Activated CD8-positive, alpha-beta memory T cell treated with anti-CD3 and anti-CD28 coated beads, Interleukin-2, amount 50 U/mL, for 24 hours (primary cell): ENCODE data around the gene SEMA6B.
"Not testable (repeated sequence)": the region's sequence is repeated elsewhere in the genome, so short reads cannot be mapped to it uniquely, and the experiment has no call there.

Source experiments
- DNase-seq: peaks from one replicate; pipeline ENCODE4 v3.0.0-alpha.2; 2020; ENCODE audit errors: extremely low read depth

The SEMA6B gene

DNA sequence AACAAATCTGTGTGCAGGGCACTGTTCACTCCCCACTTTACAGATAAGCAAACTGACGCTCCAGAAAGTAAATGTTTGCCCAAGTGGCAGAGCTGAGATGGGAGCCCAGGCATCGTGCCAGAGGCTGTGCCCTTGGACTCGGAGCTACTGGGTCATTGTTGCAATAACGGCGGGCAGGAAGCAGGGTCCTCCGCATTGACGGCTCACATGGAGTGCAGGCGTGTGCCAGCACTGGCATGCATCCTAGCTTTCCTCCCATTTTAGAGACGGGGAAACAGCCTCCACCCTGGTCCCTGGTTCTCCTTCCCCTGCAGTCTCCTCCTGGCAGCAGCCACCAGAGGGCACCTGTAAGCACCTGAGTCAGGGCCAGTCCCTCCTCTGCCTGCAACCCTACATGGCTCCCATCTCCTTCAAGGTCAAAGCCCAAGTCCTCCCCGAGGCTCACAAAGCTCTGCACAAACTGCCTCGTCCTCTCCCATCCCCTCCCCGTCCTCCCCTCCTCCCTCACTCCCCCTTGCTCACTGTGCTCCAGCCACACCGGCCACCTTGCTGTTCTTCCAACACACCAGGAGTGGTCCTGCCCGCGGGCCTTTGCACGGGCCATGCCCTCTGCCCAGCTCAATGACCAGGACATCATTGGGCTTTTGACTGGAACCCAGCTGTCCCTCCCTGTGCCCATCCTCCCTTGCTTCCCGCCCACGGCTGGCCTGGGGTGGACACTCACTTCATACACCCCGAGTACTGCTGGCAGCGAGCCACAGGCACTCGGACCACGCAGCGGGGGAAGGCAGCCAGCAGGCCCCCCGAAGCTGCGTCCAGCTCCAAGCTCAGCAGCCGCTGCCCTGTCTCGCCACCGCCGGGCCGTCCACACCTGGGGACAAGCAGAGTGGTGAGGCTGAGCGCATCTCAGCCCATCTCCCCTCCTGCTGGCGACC is 11.9 kb downstream of the SEMA6B start:
- no peak for DNase-seq

DNA sequence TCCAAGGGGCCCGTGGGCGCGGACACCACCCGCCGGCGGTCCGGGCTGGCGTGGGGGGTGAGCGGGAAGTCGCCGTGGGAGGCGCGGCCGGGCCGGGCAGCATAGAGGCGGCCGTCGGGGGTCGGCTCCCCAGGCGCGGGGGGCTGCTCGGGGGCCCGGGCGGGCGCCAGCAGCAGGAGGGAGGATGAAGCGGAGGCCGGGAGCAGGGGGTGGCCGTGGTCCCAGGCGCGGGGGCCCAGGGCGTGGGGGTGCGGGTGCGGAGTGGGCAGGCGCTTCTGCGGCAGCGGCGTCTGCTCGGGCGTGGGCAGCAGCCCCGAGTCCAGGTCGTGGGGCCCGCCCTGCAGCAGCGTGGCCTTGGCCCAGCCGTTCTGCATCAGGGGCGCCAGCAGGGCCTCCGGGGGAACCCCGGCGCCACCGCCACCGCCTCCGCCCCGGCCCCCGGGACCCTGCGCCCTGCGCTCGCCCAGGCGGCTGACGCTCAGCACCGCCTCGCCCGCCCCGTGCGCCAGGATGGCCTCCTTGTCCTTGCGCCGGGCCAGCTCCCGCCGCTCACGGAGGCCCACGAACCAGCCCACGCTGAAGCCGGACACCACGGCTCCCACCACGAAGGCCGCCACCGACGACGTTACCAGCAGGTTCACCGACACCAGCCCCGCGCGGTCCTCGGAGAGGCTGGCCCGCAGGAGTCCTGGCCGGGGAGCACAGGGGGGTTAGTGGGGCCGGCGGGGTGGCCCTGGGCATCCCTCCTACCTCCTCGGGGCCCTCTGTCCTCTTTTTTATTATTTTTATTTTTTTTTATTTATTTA is 15.4 kb downstream of the SEMA6B start:
- no peak for DNase-seq

DNA sequence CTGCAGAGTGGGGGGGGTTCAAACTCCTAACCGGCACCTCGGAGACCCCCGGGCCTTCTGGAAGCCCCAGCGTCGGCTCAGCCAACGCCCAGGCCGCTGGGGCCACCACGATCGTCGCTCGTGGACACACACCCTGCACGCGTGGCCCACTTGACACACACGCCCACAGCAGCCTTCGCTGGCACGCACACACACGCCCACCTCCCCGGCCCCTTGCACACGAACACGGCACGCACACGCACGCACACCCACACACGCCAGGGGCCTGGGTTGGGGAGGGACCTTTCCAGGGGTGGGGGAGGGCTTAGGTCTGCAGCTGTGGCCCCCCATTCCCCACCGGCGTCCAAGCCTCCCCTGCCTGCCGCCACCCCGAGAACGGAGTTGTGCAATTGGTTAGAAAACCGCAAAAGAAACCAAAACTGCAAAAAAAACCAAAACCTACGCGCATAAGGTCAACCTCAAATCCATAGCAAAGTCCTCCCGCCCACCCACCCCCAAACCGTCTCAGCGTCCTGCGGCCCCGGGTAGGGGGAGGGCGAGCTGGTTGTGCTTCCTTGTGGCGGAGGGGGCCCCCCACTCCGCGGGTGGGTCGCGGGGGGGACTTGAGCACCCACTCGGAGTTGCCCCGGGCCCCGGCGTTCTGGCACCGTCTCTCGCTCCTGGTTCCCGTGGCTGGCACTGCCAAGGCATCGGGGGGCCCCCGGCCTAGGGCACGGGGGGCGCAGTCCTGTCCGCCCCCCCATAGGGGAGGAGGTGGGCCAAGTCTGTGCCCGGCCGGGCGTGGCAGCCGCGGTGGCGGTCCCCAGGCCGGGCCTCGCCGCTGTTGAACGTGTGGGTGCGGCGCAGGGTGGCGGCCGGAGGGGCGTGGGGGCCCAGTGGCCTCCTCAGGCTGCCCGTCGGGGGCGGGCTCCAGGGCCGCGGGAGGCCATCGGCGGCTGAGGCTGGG is 16.3 kb downstream of the SEMA6B start:
- DNase-seq = no peak

DNA sequence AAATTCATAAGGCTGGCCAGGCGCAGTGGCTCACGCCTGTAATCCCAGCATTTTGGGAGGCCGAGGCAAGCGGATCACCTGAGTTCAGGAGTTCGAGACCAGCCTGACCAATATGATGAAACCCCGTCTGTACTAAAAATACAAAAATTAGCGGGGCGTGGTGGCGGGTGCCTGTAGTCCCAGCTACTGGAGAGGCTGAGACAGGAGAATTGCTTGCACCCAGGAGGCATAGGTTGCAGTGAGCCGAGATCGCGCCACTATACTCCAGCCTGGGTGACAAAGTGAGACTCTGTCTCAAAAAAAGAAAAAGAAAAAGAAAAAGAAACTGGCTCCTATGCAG is 17.7 kb downstream of the SEMA6B start:
- DNase-seq = not testable (repeated sequence)

DNA sequence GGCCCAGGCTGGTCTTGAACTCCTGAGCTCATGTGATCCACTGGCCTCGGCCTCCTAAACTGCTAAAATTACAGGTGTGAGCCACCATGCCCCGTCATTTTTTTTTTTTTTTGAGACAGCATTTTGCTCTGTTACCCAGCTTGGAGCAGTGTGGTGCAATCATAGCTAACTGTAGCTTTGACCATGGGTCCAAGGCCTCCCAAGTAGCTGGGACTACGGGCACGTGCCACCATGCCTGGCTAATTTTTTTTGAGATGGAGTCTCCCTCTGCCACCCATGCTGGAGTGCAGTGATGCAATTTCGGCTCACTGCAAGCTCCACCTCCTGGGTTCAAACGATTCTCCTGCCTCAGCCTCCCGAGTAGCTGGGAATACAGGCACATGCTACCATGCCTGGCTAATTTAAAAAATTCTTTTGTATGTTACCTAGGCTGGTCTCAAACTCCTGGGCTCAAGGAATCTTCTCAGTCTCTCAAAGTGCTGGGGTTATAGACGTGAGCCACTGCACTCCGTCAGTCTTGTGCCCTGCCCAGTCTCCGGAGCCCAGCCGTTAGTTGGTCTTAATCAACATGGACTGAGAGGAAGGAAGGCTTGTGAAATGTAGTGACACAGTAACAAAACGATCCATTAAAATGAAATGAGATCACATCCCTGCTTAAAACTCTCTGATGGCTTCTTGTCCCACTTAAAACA is 18.2 kb downstream of the SEMA6B start:
- no peak for DNase-seq

DNA sequence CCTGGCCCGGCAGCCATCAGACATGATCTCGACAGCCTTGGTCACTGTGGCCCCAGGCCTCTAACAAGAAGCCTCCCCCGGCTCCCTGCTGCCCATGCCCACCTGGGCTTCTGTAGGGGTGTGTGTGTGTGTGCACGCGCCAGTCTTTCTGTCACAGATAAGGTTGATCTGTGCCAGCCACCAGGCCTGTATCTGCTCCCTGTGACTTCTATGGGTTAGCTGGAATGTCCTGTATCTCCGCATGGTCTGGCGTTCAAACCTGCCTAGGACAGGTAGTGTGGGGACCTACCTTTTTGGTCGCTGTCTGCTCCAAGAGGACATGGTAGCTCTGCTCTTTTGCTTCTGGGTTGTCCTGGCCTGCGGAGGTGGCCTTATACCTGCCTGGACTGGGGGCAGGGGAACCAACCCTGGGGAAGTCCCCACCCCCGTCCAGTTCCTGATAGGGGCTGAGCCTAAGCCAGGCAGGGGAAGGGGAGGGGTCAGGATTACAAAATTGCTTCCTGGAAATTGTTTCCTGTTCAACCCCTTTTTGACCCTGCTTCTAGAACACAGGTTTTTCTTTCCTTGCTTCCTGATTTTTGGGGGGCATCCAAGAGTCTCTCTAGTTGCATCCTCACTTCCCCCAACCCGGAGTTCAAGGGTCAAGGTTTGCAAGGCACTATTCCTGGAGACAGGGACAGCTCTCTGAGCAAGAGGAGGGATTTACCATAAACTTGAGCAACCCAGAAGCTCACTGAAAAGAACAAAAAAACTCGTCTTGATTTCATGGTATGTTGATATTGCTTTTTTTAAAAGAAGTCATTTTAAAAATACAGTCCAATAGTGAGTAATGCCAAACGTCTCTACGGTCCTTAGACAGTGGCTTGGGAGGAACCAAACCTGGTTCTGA is 19.5 kb downstream of the SEMA6B start, which contains the start of gene LRG1:
Gene LRG1, minus strand, starts transcription at position 344 of the 889 bp plus-strand sequence. Its CDS starts 23 bp downstream, at position 321.
- no peak for DNase-seq

DNA sequence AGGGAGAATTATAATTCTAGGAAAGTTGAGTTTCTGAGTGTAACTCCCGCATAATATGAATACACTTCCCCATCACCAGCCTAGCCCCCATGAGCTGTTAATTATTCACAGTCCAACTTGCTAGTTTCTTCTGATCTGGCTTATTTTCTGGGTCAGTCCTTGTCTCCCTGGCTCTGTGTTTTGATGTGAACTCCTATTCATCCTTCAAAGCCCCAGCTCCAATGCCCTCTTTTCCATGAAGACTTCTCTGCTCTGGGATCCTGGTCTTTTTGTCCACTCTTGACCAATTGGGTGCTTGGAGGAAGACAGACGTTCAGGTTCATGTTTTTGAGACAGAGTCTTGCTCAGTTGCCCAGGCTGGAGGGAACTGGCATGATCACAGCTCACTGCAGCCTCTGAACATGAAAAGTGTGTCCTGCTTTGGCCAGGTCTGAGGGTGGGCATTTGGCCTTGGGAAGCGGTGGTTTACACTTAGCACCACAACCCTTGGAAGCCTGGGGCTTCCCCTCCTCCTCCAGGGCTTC is 20.3 kb downstream of the SEMA6B start:
- no peak for DNase-seq

DNA sequence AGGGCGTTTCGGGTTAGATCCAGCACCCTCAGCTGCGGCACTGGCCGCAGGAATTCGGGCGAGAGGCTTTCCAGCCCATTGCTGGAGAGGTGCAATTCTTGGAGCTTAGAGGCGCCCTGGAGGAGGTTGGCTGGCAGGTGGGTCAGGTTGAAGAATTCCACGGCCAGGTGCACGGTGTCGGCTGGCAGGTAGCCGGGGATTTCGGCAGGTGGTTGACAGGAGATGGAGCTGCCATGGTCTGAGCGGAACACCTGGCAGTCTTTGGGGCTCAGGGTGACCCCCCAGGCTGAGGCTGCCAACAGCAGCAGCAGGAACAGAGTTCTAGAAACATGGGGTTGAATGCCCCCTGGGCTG is 20.9 kb downstream of the SEMA6B start:
- DNase-seq = no peak

DNA sequence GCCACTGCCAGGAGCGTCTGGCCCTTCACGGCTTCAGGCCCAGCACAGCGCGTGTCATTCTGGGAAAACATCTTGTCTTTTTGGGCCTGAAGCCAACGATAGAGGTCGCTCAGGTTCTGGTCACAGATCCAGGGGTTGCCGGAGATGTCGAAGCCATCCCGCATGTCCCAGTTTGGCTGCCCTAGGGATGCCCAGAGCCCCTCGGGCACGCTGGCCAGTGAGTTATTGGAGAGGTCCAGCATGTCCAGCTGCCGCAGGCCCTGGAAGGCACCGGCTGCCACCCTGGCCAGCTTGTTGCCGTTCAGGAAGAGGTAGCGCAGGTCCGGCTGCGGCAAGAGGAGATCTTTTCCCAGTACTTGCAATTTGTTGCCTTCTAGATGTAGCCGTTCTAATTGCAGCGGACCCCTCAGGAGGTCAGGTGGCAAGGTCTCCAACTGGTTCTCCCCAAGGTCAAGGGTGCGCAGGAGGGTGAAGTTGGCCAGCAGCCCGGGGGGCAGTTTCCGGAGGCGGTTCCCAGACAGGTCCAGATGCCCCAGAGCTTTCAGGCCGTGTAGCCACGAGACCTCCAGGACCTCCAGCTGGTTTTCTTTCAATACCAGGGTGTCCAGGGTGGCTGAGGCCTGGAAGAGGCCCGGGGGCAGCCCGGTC is 21.4 kb downstream of the SEMA6B start:
- DNase-seq = no peak

DNA sequence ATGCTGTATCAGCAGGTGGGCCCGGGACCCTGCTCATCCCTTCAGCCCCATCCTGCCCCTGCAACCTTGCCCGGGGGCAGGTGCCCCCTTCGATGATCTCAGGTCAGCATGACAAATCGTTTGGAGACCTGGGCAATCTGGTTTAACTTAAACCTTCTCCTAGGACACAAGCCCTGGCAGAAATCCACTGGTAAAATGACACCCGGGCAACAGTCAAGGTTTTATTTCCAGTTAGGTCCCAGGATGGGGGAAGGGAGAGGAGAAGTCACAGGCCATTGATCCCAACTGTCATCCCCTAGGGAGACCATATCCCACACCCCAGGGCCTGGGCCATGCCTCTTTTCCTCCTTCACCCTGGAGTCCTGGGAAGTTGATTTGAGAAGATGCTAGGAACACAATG is 22.7 kb downstream of the SEMA6B start:
- no peak for DNase-seq

DNA sequence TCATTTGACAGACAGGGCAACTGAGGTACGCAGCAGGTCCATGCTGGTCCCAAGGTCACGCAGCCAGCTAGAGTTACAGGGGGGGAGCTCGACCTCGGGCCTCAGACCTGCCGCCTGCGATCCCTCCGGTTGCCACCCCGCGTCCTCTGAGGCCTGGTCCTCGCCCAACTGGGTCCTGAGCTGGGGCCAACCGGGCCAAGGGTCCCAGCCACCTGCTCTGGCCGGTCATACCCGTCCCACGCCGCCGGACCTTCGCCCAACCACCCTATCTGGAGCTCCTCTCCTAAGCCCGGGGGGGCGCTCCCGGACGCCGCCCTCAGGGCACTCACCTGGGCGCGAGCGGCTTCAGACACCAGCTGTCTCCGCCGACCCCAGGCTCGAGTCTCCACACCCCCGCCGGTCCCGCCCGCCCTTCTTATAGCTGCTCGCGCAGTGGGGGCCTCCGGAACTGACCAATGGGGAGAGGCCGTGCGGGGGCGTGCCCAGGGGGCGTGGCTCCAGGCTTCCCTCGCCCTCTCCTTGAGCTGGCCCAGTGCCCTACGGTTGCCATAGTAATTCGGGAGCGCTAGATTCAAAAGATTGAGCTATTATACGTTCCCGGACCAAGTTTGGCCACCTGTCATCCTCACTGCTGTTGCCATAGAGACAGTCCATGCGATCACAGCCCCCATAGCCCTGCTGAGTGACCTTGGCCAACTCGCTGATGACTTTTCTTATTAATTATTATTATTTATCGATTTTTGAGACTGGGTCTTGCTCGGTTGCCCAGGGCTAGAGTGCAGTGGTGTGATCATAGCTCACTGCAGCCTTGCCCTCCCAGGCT is 24.4 kb downstream of the SEMA6B start, which contains the start of gene PLIN5:
Gene PLIN5, minus strand, starts transcription at position 389 of the 823 bp plus-strand sequence. CDS start 1,150 bp downstream, outside the sequence.
- peak; percentile 12 for DNase-seq

DNA sequence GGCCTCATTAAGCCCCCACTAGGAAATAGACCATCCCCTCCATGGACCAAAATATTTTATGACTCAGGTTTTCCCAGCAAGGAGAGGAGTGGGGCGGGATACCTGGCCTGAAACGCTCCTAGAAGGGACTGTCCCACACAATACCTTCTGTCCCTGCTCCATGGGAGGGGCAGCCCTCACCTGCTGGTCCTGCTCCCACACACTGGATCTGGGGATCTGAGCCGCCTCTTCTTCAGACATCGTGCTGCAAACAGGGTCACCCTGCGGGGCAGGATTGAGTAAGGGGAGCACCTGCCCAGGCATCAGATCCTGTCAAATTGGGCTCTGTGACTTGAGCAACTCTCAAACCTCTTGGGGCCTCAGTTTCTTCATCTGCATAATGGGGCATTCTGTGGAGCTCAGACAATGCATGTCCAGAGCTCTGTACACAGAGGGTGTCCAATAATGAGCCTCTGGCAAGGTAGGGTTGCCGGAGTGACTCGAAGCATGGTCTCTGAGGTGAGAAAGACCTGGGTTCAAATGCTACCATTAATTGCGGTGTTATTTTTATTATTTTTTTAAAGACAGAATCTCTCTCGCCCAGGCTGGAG is 25.6 kb downstream of the SEMA6B start:
- DNase-seq = no peak

DNA sequence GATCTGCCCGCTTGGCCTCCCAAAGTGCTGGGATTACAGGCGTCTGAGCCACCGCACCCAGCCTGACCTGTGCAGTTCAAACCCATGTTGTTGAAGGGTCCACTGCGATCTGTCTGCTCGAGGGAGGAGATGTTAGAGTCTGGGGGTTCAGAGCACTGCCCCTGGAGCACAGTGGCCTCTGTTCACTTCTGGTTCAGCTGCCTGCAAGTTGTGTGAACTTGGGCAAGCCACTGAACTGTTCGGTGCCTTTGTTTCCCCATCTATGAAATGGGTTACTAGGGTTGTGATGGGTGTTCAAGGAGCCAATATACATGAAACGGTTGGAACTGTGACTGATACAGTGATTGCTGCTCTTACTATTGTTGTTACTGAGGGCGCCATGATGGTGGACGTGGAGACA is 26.1 kb downstream of the SEMA6B start:
- no peak for DNase-seq

DNA sequence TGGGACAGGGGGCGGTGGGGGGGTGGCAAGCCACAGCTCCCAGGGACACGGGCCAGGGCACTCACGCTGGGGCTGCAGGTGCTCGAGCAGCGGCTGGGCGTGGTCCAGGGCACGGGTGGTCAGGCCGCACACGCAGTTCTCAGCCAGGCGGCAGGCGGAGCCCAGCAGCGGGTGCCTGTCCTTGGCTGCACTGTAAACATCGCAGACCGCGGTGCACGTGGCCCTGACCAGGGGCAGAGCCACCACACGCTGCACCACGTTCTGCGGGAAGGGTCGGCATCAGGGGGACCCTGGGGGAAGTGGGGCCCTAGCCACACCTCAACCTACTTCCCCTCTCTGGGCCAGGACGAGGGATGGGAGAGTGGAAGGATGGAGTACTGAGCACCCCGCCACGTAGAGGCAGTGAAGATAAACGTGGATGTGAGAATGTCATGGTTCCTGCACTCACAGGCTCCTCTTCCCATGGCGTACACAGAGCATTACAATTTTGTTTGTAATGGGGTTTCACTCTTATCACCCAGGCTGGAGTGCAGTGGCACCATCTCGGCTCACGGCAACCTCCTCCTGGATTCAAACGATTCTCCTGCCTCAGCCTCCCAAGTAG is 27.8 kb downstream of the SEMA6B start:
- no peak for DNase-seq

DNA sequence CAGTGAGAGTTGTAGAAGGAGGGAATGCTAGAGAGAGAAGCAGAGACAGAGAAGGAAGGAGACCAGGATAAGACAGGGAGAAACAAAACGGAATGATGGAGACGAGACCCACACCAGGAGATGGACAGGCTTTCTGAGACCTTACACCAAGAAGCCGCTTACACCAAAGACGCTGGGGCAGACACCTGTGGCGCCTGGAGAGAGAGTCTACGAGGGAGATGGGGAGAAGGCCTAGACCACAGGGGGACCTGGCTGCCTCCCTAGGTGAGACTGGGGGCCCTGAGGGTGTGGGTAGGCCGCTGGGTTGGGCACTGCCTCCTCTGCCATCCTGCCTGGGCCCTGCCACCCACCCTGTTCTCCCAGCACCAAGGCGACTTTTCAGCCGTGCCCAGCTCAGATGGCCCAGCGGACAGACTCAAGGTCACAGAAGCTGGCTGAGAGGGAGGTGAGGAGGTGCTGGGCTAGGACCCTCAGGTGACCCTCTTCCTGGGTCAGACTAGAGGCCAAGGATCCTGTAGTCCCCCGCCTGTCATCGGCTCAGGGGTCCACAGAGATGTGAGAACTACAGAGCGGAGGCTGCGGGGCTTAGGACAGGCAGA is 29.5 kb downstream of the SEMA6B start:
- DNase-seq = no peak

DNA sequence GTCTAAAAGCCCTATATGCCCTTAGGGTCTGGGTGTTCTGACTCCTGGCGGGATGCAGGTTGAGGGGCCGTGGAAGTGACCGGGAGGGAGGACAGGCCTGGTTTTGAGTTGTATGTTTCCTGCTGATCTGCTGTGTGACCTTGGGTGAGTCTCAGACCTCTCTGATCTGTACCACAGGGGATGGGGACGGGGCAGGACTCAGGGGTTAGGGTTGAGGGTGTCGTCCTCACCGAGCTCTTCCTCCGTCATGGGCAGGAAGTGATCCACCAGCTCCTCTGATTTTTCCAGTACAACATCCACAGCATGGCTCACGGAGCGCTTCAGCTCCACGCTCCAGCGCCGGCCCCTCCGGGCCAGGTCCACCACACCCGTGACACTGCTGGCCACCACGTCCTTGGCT is 30.6 kb downstream of the SEMA6B start:
- no peak for DNase-seq

DNA sequence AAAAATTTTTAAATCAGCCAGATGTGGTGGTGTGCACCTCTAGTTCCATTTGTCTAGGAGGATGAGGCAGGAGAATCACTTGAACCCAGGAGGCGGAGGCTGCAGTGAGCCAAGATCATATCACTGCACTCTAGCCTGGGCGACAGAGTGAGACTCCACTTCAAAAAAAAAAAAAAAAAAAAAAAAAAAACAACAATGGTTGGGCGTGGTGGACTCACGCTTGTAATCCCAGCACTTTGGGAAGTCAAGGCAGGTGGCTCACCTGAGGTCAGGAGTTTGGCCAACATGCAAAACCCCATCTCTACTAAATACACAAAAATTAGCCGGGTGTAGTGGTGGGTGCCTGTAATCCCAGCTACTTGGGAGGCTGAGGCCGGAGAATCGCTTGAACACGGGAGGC is 32.1 kb downstream of the SEMA6B start:
- not testable (repeated sequence) for DNase-seq
